HG02571 (cell line): Measurements from ENCODE around the gene CSGALNACT2.

Experiments used
- ATAC-seq: cut with Tn5 transposase; IDR thresholded peaks from one replicate; pipeline ENCODE4 v1.9.1; 2021; ENCODE audit warnings: mild to moderate bottlenecking, moderate library complexity; ENCODE audit not compliant: unreplicated experiment

The CSGALNACT2 gene

GRCh38 chr10:43112608-43112961 is 25.7 kb upstream of the CSGALNACT2 start:
- ATAC-seq, result no peak

GRCh38 chr10:43113201-43114087 is 24.8 kb upstream of the CSGALNACT2 start:
- ATAC-seq, result no peak

- no peak for ATAC-seq
These were observed 24.0 kb upstream of the CSGALNACT2 start for GRCh38 chr10:43114088-43114742.

DNA sequence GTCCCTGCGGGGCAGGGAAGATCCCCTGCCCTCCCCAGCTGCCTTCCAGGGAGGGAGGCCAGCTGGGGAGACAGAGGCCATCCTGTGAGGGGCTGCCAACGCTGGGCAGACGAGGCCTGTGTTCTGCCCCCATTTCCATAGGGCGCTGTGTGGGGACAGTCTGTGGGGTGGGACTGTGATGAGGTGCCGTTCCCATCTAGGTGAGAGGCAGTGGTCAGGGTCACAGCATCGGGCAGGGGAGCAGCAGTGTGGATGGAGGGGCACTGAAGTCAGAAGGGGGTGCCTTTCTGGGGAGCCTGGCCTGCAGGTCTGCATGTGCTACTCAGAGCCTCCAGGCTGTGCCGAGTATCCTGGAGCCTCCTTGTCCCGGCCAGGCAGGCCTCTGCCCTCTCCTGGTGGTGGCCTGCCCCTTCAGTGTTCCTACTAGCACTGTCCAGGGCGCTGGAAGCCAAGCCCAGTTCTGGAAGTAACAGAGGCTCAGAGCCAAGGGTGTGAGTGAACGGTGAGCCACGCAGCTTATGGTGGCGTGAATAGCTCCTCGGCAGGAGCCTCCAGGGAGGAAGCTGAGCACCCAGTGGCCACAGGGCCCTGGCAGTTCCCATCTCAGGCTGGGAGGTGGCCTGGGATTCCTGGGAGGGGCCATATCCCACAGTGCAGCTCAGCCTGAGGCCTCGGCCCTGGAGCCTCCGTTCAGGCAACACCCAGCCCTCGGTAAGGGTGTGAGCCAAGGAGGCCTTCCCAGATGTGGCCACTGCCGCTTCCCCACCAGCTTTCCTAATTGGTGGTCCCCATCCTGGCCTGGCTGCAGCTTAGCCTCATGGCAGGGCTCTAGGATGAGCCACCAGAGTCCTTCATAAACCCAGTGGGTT is 23.3 kb upstream of the CSGALNACT2 start:
- no peak for ATAC-seq

DNA sequence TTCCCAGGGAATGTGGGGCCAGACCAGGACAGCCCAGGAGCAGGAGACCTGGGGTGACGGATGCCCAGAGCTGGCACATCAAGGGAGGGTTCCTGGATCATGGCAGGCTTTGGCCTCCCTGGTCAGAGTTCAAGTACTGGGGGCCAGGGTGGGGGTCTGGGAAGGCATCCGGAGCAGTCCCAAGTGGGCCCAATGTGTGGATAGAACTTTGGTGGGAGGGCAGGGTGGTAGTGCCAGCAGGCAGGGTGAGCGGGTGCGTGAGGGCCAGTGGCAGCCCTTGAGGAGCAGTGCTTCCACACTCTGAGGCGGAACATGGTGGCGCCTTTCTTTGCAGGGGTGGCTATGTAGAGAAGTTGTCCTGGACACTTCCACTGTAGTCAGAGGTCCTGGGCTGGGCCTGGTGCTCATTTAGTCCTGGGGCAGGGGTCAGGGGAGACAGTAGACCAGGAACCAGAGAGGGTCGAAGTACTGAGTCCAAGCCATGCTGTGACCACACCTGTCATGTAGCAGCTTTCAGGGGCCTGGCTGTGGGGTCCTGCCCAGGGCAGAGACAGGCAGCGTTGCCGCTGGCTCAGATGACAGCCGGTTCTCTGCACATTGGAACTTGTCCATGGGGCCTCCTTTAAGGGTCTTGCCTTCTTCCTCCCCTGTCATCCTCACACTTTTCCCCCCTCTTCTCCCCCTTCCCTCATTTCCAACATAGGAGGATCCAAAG is 22.2 kb upstream of the CSGALNACT2 start:
- ATAC-seq, result no peak

- ATAC-seq, result no peak
These were observed 21.6 kb upstream of the CSGALNACT2 start for GRCh38 chr10:43116596-43116995.

DNA sequence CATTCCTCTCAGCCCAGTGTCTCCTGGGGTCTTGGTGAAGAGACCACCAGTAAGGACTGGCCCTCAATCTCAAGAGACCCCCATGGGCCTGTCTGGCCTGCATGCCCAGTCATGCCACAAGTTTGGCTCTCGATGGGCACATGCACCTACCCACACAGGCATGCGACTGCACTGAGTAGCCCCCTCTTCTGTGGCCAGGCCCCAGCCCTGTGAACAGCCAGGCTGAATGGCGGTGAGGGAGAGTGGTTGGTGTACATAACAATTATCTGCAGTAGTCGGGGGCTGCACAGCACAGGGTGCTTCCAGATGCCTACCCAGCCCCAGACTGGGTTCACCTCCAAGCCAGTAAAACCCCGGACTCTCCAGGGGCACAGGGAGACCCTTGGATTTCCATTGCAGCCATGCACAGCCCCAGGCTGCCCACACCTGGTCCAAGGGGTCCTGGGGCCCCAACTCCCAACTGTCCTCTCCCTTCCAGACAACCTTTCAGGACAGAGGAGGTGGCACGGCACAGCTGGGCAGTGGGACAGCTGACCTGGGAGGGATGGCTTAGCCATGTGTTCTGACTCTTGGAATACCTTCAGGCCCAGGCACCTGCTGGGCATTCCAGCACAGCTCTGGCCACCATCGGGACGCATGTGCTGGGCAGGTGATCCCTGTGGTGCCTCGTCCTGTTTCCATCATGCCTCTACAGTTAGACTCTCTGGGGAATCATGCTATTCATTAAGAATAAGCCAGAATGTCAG is 21.0 kb upstream of the CSGALNACT2 start:
- ATAC-seq, result no peak

GRCh38 chr10:43117777-43118583 is 20.3 kb upstream of the CSGALNACT2 start:
- ATAC-seq, result no peak

GRCh38 chr10:43118631-43119415 is 19.4 kb upstream of the CSGALNACT2 start:
- ATAC-seq, result no peak

DNA sequence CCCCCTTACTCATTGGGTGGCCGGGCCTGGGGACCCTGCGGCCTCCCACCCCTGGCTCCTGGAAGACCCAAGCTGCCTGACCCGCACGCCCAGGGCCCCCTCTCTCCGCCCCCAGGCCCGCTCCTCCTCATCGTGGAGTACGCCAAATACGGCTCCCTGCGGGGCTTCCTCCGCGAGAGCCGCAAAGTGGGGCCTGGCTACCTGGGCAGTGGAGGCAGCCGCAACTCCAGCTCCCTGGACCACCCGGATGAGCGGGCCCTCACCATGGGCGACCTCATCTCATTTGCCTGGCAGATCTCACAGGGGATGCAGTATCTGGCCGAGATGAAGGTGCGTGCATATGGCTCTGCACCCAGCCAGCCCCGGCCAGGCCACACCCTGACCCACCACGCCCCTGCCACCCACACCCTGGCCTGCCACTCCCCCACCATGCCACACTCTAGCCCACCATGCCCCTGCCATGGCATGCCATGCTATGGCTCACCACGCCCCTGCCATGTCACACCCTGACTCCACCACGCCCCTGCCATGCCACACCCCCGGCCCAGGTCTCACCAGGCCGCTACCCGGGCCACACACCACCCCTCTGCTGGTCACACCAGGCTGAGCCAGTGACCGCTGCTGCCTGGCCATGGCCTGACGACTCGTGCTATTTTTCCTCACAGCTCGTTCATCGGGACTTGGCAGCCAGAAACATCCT is 18.7 kb upstream of the CSGALNACT2 start:
- no peak for ATAC-seq

- ATAC-seq, result no peak
These were observed 17.9 kb upstream of the CSGALNACT2 start for GRCh38 chr10:43120116-43120928.

DNA sequence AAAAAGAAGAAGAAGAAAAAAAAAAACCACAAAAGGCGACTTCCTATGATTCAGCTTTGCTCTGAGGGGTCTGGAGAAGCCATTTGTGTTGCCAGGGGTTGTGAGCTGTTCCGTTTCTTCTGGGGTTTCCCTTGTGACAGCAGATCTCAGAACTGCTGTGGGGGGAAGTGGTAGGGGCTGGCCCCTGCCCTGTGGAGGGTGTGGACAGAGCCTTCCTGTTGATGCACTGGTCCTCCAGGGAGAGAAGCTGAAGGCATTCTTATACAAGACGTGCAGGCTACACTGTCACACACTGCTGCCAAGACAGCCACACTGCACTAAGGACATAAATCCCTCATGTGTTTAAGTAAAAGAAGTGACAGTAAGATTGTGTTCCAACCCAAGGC is 17.3 kb upstream of the CSGALNACT2 start:
- ATAC-seq, result peak; percentile 71

- no peak for ATAC-seq
These were observed 16.8 kb upstream of the CSGALNACT2 start for GRCh38 chr10:43121444-43121843.

DNA sequence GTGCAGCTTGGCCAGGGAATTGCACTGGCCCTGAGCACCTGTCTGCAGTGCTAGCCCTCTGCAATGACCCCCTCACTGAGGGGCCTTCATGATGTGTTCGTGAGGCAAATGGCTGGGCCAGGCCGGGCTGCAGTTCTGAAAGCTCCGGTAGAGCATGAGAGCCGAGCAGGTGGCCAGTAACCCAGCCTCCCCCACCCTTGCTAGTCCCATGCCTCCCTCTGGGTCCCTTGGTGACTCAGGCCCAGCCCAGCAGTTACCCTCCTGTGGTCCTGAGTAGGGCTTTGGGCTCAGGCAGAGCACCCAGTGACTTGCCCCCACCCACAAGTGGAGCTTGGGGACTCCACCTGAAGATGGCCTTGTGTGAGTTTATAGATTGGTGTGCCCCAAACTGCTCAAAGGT is 16.1 kb upstream of the CSGALNACT2 start:
- ATAC-seq, result no peak

- no peak for ATAC-seq
These were observed 15.4 kb upstream of the CSGALNACT2 start for GRCh38 chr10:43122826-43123225.

- ATAC-seq, result no peak
These were observed 14.7 kb upstream of the CSGALNACT2 start for GRCh38 chr10:43123361-43124093.
